ENCODE data around the gene ATOSB.
A peak's percentile ranks its signal among the peaks of the same experiment; 100 is the strongest.
"Not testable (repeated sequence)": the region's sequence is repeated elsewhere in the genome, so short reads cannot be mapped to it uniquely, and the experiment has no call there.

ATOSB gene

GRCh38 chr9:35115680-35116538 is at the start of gene ATOSB:
TSS of gene ATOSB (minus strand) at chr9:35115862. CDS start at chr9:35108274, 7,588 bp downstream.
- peak; percentile 91 for DNase-seq (ENCODE audit: low read depth)

GRCh38 chr9:35164711-35165110 is 49.0 kb upstream of the ATOSB start:
- no peak for DNase-seq (ENCODE audit: low read depth)

GRCh38 chr9:35163413-35163812 is 47.8 kb upstream of the ATOSB start:
- no peak for DNase-seq (ENCODE audit: low read depth)

- DNase-seq (ENCODE audit: low read depth) = no peak
These were observed 47.1 kb upstream of the ATOSB start for GRCh38 chr9:35162605-35163315.

GRCh38 chr9:35161713-35162604 is 46.3 kb upstream of the ATOSB start, which contains the start of gene UNC13B:
TSS of gene UNC13B (plus strand) at chr9:35162009. CDS start at chr9:35162284, 275 bp downstream.
- DNase-seq (ENCODE audit: low read depth) = peak; percentile 86

- DNase-seq (ENCODE audit: low read depth) = no peak
These were observed 43.0 kb upstream of the ATOSB start for GRCh38 chr9:35158501-35159280.

- not testable (repeated sequence) for DNase-seq (ENCODE audit: low read depth)
These were observed 42.2 kb upstream of the ATOSB start for GRCh38 chr9:35157836-35158235.

- no peak for DNase-seq (ENCODE audit: low read depth)
These were observed 41.1 kb upstream of the ATOSB start for GRCh38 chr9:35156781-35157180.

- DNase-seq (ENCODE audit: low read depth) = no peak
These were observed 37.3 kb upstream of the ATOSB start for GRCh38 chr9:35152926-35153325.

- not testable (repeated sequence) for DNase-seq (ENCODE audit: low read depth)
These were observed 32.4 kb upstream of the ATOSB start for GRCh38 chr9:35147941-35148563.

- DNase-seq (ENCODE audit: low read depth) = no peak
These were observed 26.4 kb upstream of the ATOSB start for GRCh38 chr9:35142037-35142436.

GRCh38 chr9:35140093-35140492 is 24.4 kb upstream of the ATOSB start:
- DNase-seq (ENCODE audit: low read depth) = no peak

GRCh38 chr9:35136866-35137265 is 21.2 kb upstream of the ATOSB start:
- no peak for DNase-seq (ENCODE audit: low read depth)

GRCh38 chr9:35135988-35136387 is 20.3 kb upstream of the ATOSB start:
- no peak for DNase-seq (ENCODE audit: low read depth)

- DNase-seq (ENCODE audit: low read depth) = no peak
These were observed 19.3 kb upstream of the ATOSB start for GRCh38 chr9:35134920-35135319.

- peak; percentile 97 for DNase-seq (ENCODE audit: low read depth)
These were observed 1.4 kb upstream of the ATOSB start for GRCh38 chr9:35116898-35117551.

- no peak for DNase-seq (ENCODE audit: low read depth)
These were observed 856 bp upstream of the ATOSB start for GRCh38 chr9:35116539-35116897.

GRCh38 chr9:35114840-35115628 is 628 bp downstream of the ATOSB start:
- DNase-seq (ENCODE audit: low read depth) = peak; percentile 42

- DNase-seq (ENCODE audit: low read depth) = peak; percentile 98
These were observed 1.4 kb downstream of the ATOSB start for GRCh38 chr9:35114113-35114839.
